HepG2 (cell line): Measurements from ENCODE around the gene THBS2. TPM values are rescaled to one million over a fixed set of nuclear protein-coding genes. Genes with fewer than 3 reads are reported as not detected.

Source experiments
- CEBPZ ChIP-seq: IDR thresholded peaks from 2 replicates; pipeline ENCODE4 v1.6.1; 2012; ENCODE audit warnings: low read length, improper control_type of control experiment
- FOXO1 ChIP-seq: sonication (generic); formaldehyde crosslinking; IDR thresholded peaks from 2 replicates; pipeline ENCODE4 v1.4.0; 2020; ENCODE audit warnings: missing genetic modification reagents
- FOXP4 ChIP-seq: sonication (generic); formaldehyde crosslinking; IDR thresholded peaks from 2 replicates; pipeline ENCODE4 v1.4.0; 2020; ENCODE audit warnings: missing genetic modification reagents
- HHEX ChIP-seq: IDR thresholded peaks from 2 replicates; pipeline ENCODE4 v1.6.1; 2016; ENCODE audit warnings: control low read depth
- HNRNPLL ChIP-seq: fragments of 200-400 bp; formaldehyde crosslinking; IDR thresholded peaks from 2 replicates; pipeline ENCODE4 v1.6.1; 2017; ENCODE audit warnings: mild to moderate bottlenecking, low read depth, low read length; ENCODE audit not compliant: poor library complexity, severe bottlenecking
- KLF16 ChIP-seq, 2 experiments: sonication (generic) in 1 of 2; formaldehyde crosslinking in 1 of 2; IDR thresholded peaks; 2 replicates each; pipeline versions ENCODE4 v1.6.1 to v1.8.0; 2016 to 2023; ENCODE audit warnings: missing genetic modification reagents in 2 of 2, missing compliant biosample characterization in 1 of 2
- MAX ChIP-seq: IDR thresholded peaks from 2 replicates; pipeline ENCODE4 v1.6.1; 2012; ENCODE audit warnings: inconsistent platforms
- MZF1 ChIP-seq: sonication (generic); formaldehyde crosslinking; IDR thresholded peaks from 2 replicates; pipeline ENCODE4 v1.8.1; 2023; ENCODE audit warnings: mild to moderate bottlenecking, missing genetic modification reagents, borderline replicate concordance
- PHF20 ChIP-seq: sonication (generic); formaldehyde crosslinking; IDR thresholded peaks from 2 replicates; pipeline ENCODE4 v1.5.0; 2020; ENCODE audit warnings: mild to moderate bottlenecking, missing genetic modification reagents
- SETDB1 ChIP-seq: sonication (generic); formaldehyde crosslinking; IDR thresholded peaks from 2 replicates; pipeline ENCODE4 v1.5.1; 2020; ENCODE audit warnings: missing genetic modification reagents, mild to moderate bottlenecking, borderline replicate concordance
- SMAD3 ChIP-seq: sonication (generic); formaldehyde crosslinking; IDR thresholded peaks from 2 replicates; pipeline ENCODE4 v1.4.0; 2020; ENCODE audit warnings: missing genetic modification reagents
- TAF1 ChIP-seq: sonication (generic); formaldehyde crosslinking; IDR thresholded peaks from 2 replicates; pipeline ENCODE4 v1.4.0; 2020; ENCODE audit warnings: missing genetic modification reagents
- ZNF101 ChIP-seq: sonication (generic); formaldehyde crosslinking; IDR thresholded peaks from 2 replicates; pipeline ENCODE4 v1.4.0; 2020; ENCODE audit warnings: mild to moderate bottlenecking, low read depth, missing genetic modification reagents, borderline replicate concordance
- ZNF251 ChIP-seq: sonication (generic); formaldehyde crosslinking; IDR thresholded peaks from 2 replicates; pipeline ENCODE4 v1.9.0; 2021; ENCODE audit warnings: mild to moderate bottlenecking, missing genetic modification reagents
- ZNF253 ChIP-seq: sonication (generic); formaldehyde crosslinking; IDR thresholded peaks from 2 replicates; pipeline ENCODE4 v1.8.0; 2022; ENCODE audit warnings: mild to moderate bottlenecking, missing genetic modification reagents, borderline replicate concordance
- ZNF547 ChIP-seq: sonication (generic); formaldehyde crosslinking; IDR thresholded peaks from 2 replicates; pipeline ENCODE4 v1.5.1; 2020; ENCODE audit warnings: mild to moderate bottlenecking, missing genetic modification reagents
- polyA plus RNA-seq, 8 experiments: library from polyadenylated mRNA; depleted of rRNA in 3 of 8; stranded (reverse) in 7 of 8; unstranded in 1 of 8; fragments of >200 nt; fragmentation: Illumina TruSeq in 4 of 8; extraction: Trizol in 4 of 8; gene quantifications; 2 replicates each; pipeline versions ENCODE4 v1.2.1 to v1.2.3, GENCODE V29; 2011 to 2016; ENCODE audit warnings: low read depth in 4 of 8, missing spikeins in 1 of 8, mixed read lengths in 1 of 8; ENCODE audit not compliant: insufficient read depth in 1 of 8
- total RNA-seq, 5 experiments: library from RNA; depleted of rRNA; stranded (reverse); fragments of >200 nt; fragmentation: Illumina TruSeq; extraction: Trizol; gene quantifications; 2 replicates each; pipeline ENCODE4 v1.2.3, GENCODE V29; 2016; ENCODE audit warnings: low read depth in 1 of 5
- TF ChIP-seq, protein P1 (sequence below): sonication (generic); formaldehyde crosslinking; IDR thresholded peaks from 2 replicates; pipeline ENCODE4 v1.5.0; 2020; ENCODE audit warnings: missing genetic modification reagents
- TF ChIP-seq, protein P2 (sequence below): IDR thresholded peaks from 2 replicates; pipeline ENCODE4 v1.6.1; 2016; ENCODE audit warnings: missing genetic modification reagents, missing compliant biosample characterization
- TF ChIP-seq, protein P3 (sequence below): sonication (generic); formaldehyde crosslinking; IDR thresholded peaks from 2 replicates; pipeline ENCODE4 v1.5.0; 2020; ENCODE audit warnings: missing genetic modification reagents

Gene THBS2
- total and polyA plus RNA-seq, 2 of the 13 experiments (the other 11 are each of a cell fraction or from before 2014, with no cell fraction given): 0.12 to 0.15 TPM

- TF ChIP-seq FOXP4 (peak; percentile 96), KLF16 (CRISPR knock-in tag; IDR thresholded peaks at IDR 0.05) (peak in 1 of 2 experiments; percentile 88; a peak in 1 of 4 replicates), TAF1 (peak; percentile 53), ZNF253 (CRISPR knock-in tag) (no peak), FOXO1 (CRISPR knock-in tag) (peak; percentile 90), ZNF547 (CRISPR knock-in tag) (peak; percentile 71; the same call in 1 of the 2 replicates), SMAD3 (CRISPR knock-in tag) (peak; percentile 95; the same call in 1 of the 2 replicates), ZNF251 (CRISPR knock-in tag) (no peak), SETDB1 (CRISPR knock-in tag) (no peak), ZNF101 (CRISPR knock-in tag) (no peak), CEBPZ (no peak), MAX (peak; percentile 71), MZF1 (CRISPR knock-in tag) (no peak), PHF20 (CRISPR knock-in tag) (no peak; the same call in 1 of the 2 replicates), HHEX (CRISPR knock-in tag) (0 out of 2 replicates have a peak, but pooled peaks have one; percentile 11), HNRNPLL (no peak)
- TF ChIP-seq, protein P1, sequence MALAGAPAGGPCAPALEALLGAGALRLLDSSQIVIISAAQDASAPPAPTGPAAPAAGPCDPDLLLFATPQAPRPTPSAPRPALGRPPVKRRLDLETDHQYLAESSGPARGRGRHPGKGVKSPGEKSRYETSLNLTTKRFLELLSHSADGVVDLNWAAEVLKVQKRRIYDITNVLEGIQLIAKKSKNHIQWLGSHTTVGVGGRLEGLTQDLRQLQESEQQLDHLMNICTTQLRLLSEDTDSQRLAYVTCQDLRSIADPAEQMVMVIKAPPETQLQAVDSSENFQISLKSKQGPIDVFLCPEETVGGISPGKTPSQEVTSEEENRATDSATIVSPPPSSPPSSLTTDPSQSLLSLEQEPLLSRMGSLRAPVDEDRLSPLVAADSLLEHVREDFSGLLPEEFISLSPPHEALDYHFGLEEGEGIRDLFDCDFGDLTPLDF (CRISPR knock-in tag): no peak
- TF ChIP-seq, protein P2, sequence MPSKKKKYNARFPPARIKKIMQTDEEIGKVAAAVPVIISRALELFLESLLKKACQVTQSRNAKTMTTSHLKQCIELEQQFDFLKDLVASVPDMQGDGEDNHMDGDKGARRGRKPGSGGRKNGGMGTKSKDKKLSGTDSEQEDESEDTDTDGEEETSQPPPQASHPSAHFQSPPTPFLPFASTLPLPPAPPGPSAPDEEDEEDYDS: peak; percentile 45; the same call in 1 of the 2 replicates
- TF ChIP-seq, protein P3, sequence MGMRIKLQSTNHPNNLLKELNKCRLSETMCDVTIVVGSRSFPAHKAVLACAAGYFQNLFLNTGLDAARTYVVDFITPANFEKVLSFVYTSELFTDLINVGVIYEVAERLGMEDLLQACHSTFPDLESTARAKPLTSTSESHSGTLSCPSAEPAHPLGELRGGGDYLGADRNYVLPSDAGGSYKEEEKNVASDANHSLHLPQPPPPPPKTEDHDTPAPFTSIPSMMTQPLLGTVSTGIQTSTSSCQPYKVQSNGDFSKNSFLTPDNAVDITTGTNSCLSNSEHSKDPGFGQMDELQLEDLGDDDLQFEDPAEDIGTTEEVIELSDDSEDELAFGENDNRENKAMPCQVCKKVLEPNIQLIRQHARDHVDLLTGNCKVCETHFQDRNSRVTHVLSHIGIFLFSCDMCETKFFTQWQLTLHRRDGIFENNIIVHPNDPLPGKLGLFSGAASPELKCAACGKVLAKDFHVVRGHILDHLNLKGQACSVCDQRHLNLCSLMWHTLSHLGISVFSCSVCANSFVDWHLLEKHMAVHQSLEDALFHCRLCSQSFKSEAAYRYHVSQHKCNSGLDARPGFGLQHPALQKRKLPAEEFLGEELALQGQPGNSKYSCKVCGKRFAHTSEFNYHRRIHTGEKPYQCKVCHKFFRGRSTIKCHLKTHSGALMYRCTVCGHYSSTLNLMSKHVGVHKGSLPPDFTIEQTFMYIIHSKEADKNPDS (CRISPR knock-in tag): no peak
Measured at GRCh38 chr6:169292338-169293124, 38.9 kb upstream of the THBS2 start (continued).
